ENCODE results near the gene MYO1D. TPM values are rescaled to one million over a fixed set of nuclear protein-coding genes. Genes with fewer than 3 reads are reported as not detected.

Gene MYO1D
- total and polyA plus RNA-seq, 8 donors = 22.0 to 92.8 (median 27.4) TPM

DNA sequence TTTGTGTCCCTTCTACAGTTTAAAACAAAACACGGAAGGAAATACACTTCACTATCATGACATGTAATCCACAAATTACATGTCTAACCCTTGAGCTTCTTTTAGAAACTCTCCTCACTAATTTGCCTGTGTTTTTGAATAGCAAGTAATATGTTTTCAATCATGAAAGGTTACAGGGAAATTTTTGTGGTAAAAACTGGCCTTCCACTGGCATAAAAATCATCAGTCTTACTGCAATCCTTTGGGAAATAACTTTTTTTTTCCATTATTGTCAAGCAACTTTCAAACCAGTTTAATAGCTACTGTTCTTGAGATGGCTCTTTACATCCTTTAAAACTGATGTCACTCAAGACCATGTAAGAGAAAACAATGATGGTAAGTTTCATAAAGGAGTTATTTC, 27.0 kb downstream of the MYO1D start:
- H3K36me3 ChIP-seq = no peaks in the 10 kb centered on the region
- no peak overlapping the region for H3K27ac ChIP-seq
- no peaks in the 10 kb centered on the region for H3K9me3 ChIP-seq
- no peak for DNase-seq
- intact Hi-C loops (cut with DNase I) = no loop called here
- TF ChIP-seq, protein P1, sequence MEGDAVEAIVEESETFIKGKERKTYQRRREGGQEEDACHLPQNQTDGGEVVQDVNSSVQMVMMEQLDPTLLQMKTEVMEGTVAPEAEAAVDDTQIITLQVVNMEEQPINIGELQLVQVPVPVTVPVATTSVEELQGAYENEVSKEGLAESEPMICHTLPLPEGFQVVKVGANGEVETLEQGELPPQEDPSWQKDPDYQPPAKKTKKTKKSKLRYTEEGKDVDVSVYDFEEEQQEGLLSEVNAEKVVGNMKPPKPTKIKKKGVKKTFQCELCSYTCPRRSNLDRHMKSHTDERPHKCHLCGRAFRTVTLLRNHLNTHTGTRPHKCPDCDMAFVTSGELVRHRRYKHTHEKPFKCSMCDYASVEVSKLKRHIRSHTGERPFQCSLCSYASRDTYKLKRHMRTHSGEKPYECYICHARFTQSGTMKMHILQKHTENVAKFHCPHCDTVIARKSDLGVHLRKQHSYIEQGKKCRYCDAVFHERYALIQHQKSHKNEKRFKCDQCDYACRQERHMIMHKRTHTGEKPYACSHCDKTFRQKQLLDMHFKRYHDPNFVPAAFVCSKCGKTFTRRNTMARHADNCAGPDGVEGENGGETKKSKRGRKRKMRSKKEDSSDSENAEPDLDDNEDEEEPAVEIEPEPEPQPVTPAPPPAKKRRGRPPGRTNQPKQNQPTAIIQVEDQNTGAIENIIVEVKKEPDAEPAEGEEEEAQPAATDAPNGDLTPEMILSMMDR (IDR thresholded peaks at IDR 0.05) = no peak
- no peaks in the 10 kb centered on the region for H3K4me1 ChIP-seq
- ATAC-seq = no peak
- H3K4me3 ChIP-seq = no peak overlapping the region
- no peaks in the 10 kb centered on the region for H3K27me3 ChIP-seq

DNA sequence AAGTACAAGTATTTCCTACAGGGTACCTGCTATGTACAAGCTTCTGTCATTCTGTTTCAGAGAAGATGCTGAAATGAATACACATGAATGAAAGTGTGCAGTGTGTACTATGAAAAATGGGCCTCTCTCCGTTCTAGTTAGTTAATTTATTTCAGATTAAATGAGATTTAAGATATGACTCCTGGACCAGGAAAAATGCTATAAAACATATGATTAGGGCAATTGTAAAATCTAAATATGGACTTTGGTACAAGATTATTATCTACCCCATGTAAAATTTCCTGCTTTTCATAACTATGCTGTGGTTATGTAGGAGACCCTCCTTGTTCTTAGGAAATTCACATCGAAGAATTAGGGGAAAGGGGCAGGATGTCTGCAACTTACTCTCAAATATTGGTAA, 28.9 kb downstream of the MYO1D start:
- TF ChIP-seq, protein P1 (IDR thresholded peaks at IDR 0.05) = no peak
- no peaks in the 10 kb centered on the region for H3K36me3 ChIP-seq
- no peak overlapping the region for H3K4me3 ChIP-seq
- H3K4me1 ChIP-seq = no peaks in the 10 kb centered on the region
- no peak for ATAC-seq
- DNase-seq = no peak
- H3K27me3 ChIP-seq = no peaks in the 10 kb centered on the region
- H3K27ac ChIP-seq = no peak overlapping the region
- H3K9me3 ChIP-seq = no peaks in the 10 kb centered on the region
- intact Hi-C loops (cut with DNase I) = no loop called here

DNA sequence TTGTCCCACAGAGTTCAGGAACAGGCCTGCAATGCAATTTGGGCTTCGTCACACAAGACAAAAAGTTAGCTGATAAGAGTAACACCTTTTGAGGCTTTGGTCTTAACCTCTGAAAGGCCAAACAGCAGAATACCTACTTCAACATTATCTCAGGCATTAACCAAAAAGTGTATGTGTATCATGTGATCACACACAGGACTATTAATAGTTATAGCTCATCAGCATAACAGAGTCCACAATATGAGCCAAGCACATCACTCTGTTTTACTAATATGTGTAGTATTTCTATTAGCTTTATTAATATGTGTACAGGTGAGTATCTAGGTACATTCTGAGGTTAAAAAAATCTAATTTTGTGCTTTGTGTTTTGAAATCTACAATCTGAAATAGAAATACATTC, 30.8 kb downstream of the MYO1D start:
- Histone ChIP-seq H3K27me3 (no peaks in the 10 kb centered on the region), H3K36me3 (no peaks in the 10 kb centered on the region), H3K27ac (no peak overlapping the region), H3K9me3 (no peaks in the 10 kb centered on the region), H3K4me1 (no peaks in the 10 kb centered on the region), H3K4me3 (no peak overlapping the region)
- intact Hi-C loops (cut with DNase I) = no loop called here
- ATAC-seq = no peak
- DNase-seq = no peak
- TF ChIP-seq, protein P1 (IDR thresholded peaks at IDR 0.05) = no peak

DNA sequence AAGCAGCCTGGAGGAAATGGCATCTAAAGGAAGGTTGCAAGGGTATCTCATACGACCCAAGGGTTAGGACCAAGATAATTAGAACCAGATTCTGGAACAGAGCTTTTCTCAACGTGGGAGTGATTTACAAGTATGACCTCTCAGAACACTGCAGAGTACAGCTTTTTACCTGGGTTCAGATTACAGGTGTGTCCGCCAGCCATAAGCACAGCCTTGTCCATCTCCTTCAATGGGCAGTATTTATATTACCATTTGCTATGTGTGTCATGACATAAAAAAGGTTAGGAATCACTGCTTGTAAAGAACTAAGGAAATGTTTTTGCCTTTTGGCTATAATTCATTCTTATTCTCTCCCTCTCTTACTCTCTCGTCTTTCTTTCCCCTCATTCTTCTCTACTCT, 36.7 kb downstream of the MYO1D start:
- DNase-seq (no peak), ATAC-seq (no peak)
- Histone ChIP-seq H3K4me3 (no peak overlapping the region), H3K9me3 (no peaks in the 10 kb centered on the region), H3K27me3 (no peaks in the 10 kb centered on the region), H3K27ac (no peak overlapping the region), H3K4me1 (no peaks in the 10 kb centered on the region), H3K36me3 (no peaks in the 10 kb centered on the region)
- TF ChIP-seq, protein P1 (IDR thresholded peaks at IDR 0.05) = no peak
- intact Hi-C loops (cut with DNase I) = no loop called here

DNA sequence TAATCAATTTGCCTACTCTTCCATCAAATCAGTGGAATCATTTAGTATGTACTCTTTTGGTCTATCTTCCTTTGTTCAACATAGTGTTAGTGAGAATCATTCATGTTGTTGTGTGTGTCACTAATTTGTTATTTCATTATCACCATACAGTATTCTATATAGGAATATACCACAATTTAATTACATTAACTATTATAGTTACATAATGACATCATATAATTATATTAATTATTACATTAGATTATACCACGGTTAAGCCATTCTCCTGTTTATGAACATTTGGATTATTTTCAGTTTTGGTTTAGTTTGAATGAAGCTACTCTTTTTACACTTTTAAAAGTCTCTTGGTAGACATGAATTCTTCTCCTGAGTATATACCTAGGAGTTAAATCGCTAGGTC, 40.4 kb downstream of the MYO1D start:
- intact Hi-C loops (cut with DNase I) = no loop called here
- no peak overlapping the region for H3K4me3 ChIP-seq
- H3K27ac ChIP-seq = no peak overlapping the region
- no peaks in the 10 kb centered on the region for H3K27me3 ChIP-seq
- ATAC-seq (no peak), DNase-seq (no peak)
- H3K4me1 ChIP-seq = peaks cover 0 to under 1% of the 10 kb centered on the region in 2 donors
- TF ChIP-seq, protein P1 (IDR thresholded peaks at IDR 0.05) = no peak
- H3K36me3 ChIP-seq = no peaks in the 10 kb centered on the region
- H3K9me3 ChIP-seq = no peaks in the 10 kb centered on the region
